ENCODE data around the gene PCSK9. TPM values are rescaled to one million over a fixed set of nuclear protein-coding genes. Genes with fewer than 3 reads are reported as not detected.
A peak's percentile ranks its signal among the peaks of the same experiment; 100 is the strongest.

PCSK9 gene
- total and polyA plus RNA-seq, 2 of the 13 experiments (the other 11 are each of a cell fraction or from before 2014, with no cell fraction given) = 33.3 to 80.5 TPM

GRCh38 chr1:55035904-55036303 is 3.4 kb upstream of the PCSK9 start (continued):
- peak; percentile 64 for TF ChIP-seq NR2F6 (IDR thresholded peaks at IDR 0.05)
- peak; percentile 32; the same call in 1 of the 2 replicates for TF ChIP-seq NR2F6 (CRISPR knock-in tag; IDR thresholded peaks at IDR 0.05)
- peak; percentile 33; the same call in 1 of the 2 replicates for TF ChIP-seq TBX2 (CRISPR knock-in tag; IDR thresholded peaks at IDR 0.05; ENCODE audit: borderline replicate concordance)
- TF ChIP-seq GPN1 (CRISPR knock-in tag; IDR thresholded peaks at IDR 0.05; ENCODE audit: borderline replicate concordance) = no peak
- no peak for TF ChIP-seq TMF1 (CRISPR knock-in tag; IDR thresholded peaks at IDR 0.05; ENCODE audit: low read depth)
- TF ChIP-seq XRCC5 (optimal IDR thresholded peaks at IDR 0.05; ENCODE audit: low read length) = no peak
- no peak for TF ChIP-seq ZNF362 (CRISPR knock-in tag; IDR thresholded peaks at IDR 0.05; ENCODE audit: borderline replicate concordance)
- no peak for TF ChIP-seq AFF4 (CRISPR knock-in tag; IDR thresholded peaks at IDR 0.05)
- no peak for TF ChIP-seq ZNF335 (CRISPR knock-in tag; IDR thresholded peaks at IDR 0.05)
- no peak for TF ChIP-seq HDAC1 (CRISPR knock-in tag; IDR thresholded peaks at IDR 0.05)
- TF ChIP-seq ZNF83 (CRISPR knock-in tag; IDR thresholded peaks at IDR 0.05; ENCODE audit: borderline replicate concordance) = no peak
- TF ChIP-seq ZNF33B (CRISPR knock-in tag; IDR thresholded peaks at IDR 0.05) = no peak
- no peak for TF ChIP-seq KLF9 (CRISPR knock-in tag; IDR thresholded peaks at IDR 0.05; ENCODE audit: low read depth)
- no peak for TF ChIP-seq TOE1 (CRISPR knock-in tag; IDR thresholded peaks at IDR 0.05)
- no peak for TF ChIP-seq SOX13 (IDR thresholded peaks at IDR 0.05)
- TF ChIP-seq SOX13 (CRISPR knock-in tag; conservative IDR thresholded peaks at IDR 0.05 in 1 of 2, IDR thresholded peaks at IDR 0.05 in 1 of 2) = peak in 1 of 2 experiments; percentile 26; a peak in 1 of 4 replicates
- no peak for TF ChIP-seq ZNF382 (CRISPR knock-in tag; IDR thresholded peaks at IDR 0.05; ENCODE audit: borderline replicate concordance)
- TF ChIP-seq ARID5B (CRISPR knock-in tag; IDR thresholded peaks at IDR 0.05) = 0 out of 2 replicates have a peak, but pooled peaks have one; percentile 10
- TF ChIP-seq ZNF280D (CRISPR knock-in tag; IDR thresholded peaks at IDR 0.05) = no peak
